ENCODE measurements around the gene DUSP15.

DUSP15 gene

DNA sequence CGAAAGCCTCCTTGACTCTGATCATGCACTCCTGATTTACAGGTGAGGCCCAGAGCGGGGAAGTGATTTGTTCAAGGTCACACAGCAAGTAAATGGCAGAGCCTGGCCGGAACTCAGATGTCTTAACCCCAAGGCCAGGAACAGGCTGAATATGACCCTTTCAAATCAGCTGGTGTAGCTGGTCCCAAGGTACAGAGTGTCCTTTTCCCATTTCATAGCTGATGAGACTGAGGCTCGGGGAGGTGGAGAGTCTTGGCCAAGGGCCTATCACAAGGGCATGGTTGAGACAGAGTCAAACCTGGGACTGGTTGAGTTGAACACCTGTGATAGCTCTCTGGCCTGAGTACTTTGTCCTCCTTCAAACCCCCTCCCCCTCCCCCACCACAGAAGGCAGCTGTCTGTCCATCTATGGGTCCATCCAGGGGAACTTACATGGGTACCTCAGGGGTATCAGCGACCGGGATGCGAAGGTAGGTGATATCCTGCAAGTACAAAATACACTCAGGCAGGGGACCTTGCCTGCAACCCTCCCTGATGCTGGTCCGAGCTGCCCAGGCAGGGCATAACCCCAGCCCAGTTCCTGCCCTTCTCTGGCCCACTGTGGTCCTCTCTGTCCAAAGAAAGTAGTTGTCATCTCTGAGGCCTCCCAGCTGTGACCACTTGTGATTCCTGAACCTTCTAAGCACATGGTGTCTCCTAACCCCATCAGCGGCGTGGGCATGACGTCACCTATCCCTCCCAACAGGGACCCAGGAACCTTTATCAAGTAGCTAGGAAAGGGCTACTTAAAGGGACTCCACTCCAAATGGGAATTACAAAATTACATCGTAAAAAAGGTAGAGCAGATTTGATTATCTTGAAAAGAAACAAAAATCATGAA is 5.6 kb downstream of the DUSP15 start:
- Histone ChIP-seq H3K9me3 (replicated peaks; ENCODE audit: low read length) (no peaks in the 10 kb centered on the region), H3K36me3 (ENCODE audit: insufficient read depth, low read length) (no peaks in the 10 kb centered on the region), H3K4me2 (ENCODE audit: low read length) (no peak overlapping the region), H3K27me3 (ENCODE audit: control insufficient read depth, insufficient read depth, low read length) (peaks cover 88% of the 10 kb centered on the region), H3K4me1 (ENCODE audit: control insufficient read depth, insufficient read depth, low read length) (peaks cover 5% of the 10 kb centered on the region), H3K4me3 (ENCODE audit: low read length) (no peak overlapping the region), H3K9ac (ENCODE audit: low read depth, low read length) (no peak overlapping the region)

DNA sequence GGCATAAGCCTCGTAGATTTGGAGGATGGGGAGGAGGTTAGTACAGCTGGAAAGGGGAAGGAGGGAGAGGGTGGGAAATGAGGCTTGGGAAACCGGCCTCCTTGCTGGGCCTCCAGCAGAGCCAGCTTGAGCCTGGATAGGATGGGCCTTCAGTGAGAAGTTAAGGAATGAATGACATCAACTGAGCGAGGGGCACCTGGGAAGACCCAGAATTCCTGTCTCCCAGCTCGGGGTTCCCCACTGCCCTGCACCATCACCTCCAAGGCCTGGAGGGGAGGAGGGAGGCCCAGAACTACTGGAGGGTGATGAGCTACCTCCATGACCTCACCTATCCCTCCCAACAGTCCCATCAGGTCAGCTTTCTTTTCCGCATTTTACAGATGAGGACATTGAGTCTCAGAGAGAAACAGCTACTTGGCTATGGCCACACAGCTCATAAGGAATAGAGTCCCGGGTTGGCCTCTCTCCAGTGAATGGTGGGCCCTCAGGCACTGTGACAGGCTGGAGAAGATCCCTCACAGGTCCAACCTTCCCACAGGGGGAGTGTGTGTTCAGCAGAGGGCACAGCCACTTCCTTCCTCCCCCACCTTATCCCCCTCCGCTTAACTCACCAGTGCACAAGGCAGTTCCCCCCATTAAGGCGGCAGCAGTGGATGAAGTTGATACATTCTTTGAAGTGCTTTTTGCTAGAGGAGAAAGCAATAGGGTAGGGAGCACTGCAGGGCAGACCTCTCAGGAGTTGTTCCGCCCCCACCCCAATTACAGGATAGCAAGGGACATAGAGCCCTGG is 6.8 kb downstream of the DUSP15 start:
- Histone ChIP-seq H3K36me3 (ENCODE audit: insufficient read depth, low read length) (no peaks in the 10 kb centered on the region), H3K27me3 (ENCODE audit: control insufficient read depth, insufficient read depth, low read length) (peaks cover 88% of the 10 kb centered on the region), H3K4me1 (ENCODE audit: control insufficient read depth, insufficient read depth, low read length) (peaks cover 5% of the 10 kb centered on the region), H3K4me3 (ENCODE audit: low read length) (no peak overlapping the region), H3K9me3 (replicated peaks; ENCODE audit: low read length) (no peaks in the 10 kb centered on the region), H3K9ac (ENCODE audit: low read depth, low read length) (no peak overlapping the region), H3K4me2 (ENCODE audit: low read length) (no peak overlapping the region)

DNA sequence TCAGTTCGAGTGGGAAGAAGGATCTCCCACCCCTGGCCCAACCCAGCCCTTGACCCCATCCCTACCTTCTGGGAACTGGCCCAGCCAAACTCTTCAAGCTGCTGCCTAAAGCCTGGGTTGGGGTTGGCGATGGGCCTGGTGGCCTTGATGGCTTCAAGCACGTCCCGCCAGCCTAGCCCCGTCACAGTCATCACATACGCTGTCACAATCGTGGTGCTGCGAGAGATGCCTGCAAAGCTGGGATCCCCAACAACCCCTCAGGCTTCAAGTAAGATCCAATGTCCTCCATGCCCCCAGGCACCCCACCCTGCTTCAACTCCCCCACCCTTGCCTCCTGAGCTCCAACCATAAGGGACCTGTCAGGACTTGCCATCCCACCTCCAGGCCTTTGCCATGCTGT is 7.8 kb downstream of the DUSP15 start:
- peaks cover 5% of the 10 kb centered on the region for H3K4me1 ChIP-seq (ENCODE audit: control insufficient read depth, insufficient read depth, low read length)
- no peaks in the 10 kb centered on the region for H3K36me3 ChIP-seq (ENCODE audit: insufficient read depth, low read length)
- H3K4me3 ChIP-seq (ENCODE audit: low read length), result no peak overlapping the region
- no peaks in the 10 kb centered on the region for H3K9me3 ChIP-seq (replicated peaks; ENCODE audit: low read length)
- peaks cover 92% of the 10 kb centered on the region for H3K27me3 ChIP-seq (ENCODE audit: control insufficient read depth, insufficient read depth, low read length)
- H3K9ac ChIP-seq (ENCODE audit: low read depth, low read length), result no peak overlapping the region
- H3K4me2 ChIP-seq (ENCODE audit: low read length), result no peak overlapping the region

DNA sequence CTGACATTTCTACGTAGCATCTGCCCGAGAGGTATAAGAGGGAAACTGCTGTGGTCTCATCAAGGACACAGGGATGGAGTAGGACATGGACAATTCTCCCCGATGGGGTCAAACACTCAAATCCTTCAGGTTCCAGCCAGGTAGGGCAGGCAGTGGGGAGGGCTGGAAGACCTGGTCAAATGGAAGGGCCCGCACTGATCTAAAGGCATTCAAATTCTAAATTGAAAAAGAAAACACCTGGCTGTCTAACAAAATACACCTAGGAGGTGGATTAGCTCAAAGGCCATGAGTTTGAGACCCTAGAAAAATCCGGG is 8.2 kb downstream of the DUSP15 start:
- Histone ChIP-seq H3K27me3 (ENCODE audit: control insufficient read depth, insufficient read depth, low read length) (peaks cover 96% of the 10 kb centered on the region), H3K9me3 (replicated peaks; ENCODE audit: low read length) (no peaks in the 10 kb centered on the region), H3K9ac (ENCODE audit: low read depth, low read length) (no peak overlapping the region), H3K36me3 (ENCODE audit: insufficient read depth, low read length) (no peaks in the 10 kb centered on the region), H3K4me3 (ENCODE audit: low read length) (no peak overlapping the region), H3K4me1 (ENCODE audit: control insufficient read depth, insufficient read depth, low read length) (peaks cover 5% of the 10 kb centered on the region), H3K4me2 (ENCODE audit: low read length) (no peak overlapping the region)

DNA sequence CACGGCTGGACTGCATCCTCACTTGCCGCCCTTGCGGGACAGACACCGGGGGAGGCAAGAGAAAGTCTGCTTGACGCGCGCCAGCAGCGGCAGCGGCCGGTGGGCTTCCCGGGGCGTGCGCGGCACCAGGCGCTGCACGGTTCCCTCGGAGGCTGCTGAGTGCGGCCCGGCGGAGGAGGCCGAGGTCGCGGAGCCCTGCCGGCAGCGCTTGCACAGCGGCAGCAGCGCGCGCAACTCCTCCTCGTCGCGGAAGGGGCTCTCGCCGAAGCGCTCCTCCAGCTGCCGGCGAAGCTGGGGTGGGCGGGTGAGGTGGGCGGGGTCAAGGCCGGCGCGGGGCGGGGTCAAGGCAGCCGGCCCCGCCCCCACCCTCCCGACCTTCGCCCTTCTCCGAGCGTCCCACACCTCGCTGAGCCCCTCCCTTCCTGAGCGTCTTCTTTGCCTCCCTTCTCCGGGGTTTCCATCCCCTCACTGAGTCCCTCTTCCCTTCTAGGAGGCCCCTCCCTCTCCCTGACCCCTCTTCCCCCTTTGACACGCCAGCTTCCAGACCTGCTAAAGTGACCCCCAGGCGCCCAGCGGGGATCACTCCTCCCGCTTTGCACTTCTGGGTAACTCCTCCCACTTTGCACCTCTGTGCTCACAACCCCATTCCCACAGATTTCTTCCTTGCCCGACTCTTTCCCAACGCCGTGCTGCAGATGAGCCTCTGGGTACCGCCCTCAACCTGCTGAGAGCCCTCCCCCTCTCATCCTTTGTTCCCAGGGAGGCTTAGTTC is 8.8 kb downstream of the DUSP15 start:
- H3K9me3 ChIP-seq (replicated peaks; ENCODE audit: low read length), result no peaks in the 10 kb centered on the region
- peak overlapping the region; percentile 62 for H3K4me3 ChIP-seq (ENCODE audit: low read length)
- H3K4me1 ChIP-seq (ENCODE audit: control insufficient read depth, insufficient read depth, low read length), result peaks cover 5% of the 10 kb centered on the region
- peaks cover 97% of the 10 kb centered on the region for H3K27me3 ChIP-seq (ENCODE audit: control insufficient read depth, insufficient read depth, low read length)
- no peaks in the 10 kb centered on the region for H3K36me3 ChIP-seq (ENCODE audit: insufficient read depth, low read length)
- peak overlapping the region; percentile 80 for H3K4me2 ChIP-seq (ENCODE audit: low read length)
- H3K9ac ChIP-seq (ENCODE audit: low read depth, low read length), result no peak overlapping the region

DNA sequence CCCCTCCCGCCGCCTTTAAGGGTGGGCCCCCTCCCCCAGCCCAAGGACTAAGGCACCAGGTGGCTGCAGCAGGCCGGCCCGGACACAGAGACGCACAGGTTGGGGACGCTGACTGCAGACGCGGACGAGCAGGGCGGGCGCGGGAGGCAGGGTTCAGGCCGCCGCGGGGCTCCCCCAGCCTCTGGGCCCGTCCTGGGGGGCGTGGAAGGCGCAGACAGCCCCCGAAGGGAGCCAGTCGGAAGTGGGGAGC is 9.3 kb downstream of the DUSP15 start:
- H3K36me3 ChIP-seq (ENCODE audit: insufficient read depth, low read length), result no peaks in the 10 kb centered on the region
- H3K4me3 ChIP-seq (ENCODE audit: low read length), result peak overlapping the region; percentile 62
- H3K9me3 ChIP-seq (replicated peaks; ENCODE audit: low read length), result no peaks in the 10 kb centered on the region
- H3K9ac ChIP-seq (ENCODE audit: low read depth, low read length), result no peak overlapping the region
- peak overlapping the region; percentile 80 for H3K4me2 ChIP-seq (ENCODE audit: low read length)
- H3K4me1 ChIP-seq (ENCODE audit: control insufficient read depth, insufficient read depth, low read length), result peaks cover 5% of the 10 kb centered on the region
- peaks cover 97% of the 10 kb centered on the region for H3K27me3 ChIP-seq (ENCODE audit: control insufficient read depth, insufficient read depth, low read length)

DNA sequence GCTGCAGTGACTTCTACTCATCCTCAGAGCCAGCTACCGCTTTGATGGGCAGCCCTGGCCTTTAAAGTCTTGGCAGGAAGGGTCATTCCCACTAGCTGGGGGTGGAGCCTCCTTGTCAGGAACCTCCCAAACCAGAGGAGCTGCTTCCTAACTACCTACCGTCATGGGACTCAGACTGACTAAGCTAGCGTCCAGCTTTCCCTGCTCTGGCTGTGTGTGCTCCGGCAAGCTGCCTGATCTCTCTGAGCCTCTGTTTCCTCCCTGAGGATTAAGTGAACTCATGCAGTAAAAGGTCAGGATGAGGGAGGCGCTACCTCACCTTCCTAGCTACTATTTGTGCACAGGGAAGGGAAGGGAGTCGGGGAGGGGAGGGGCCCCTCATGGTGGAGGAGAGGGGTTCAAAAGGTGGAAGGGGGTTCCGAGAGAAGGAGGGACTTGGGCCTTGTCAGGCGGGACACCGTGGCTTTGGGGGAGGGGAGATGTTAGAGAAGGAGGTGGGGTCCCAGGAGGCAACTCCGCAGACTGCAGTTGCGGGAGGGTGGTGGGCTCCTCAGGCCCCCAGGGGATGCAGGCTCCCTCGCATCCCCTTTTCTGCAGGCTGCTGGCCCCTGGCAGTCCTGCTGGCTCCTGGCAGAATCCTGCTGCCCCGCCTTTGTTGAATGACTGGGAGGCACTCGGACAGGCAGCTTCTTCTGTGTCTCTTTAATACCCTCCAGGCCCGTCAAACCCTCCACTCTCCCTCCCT is 9.8 kb downstream of the DUSP15 start:
- H3K4me3 ChIP-seq (ENCODE audit: low read length), result no peak overlapping the region
- H3K36me3 ChIP-seq (ENCODE audit: insufficient read depth, low read length), result no peaks in the 10 kb centered on the region
- peaks cover 5% of the 10 kb centered on the region for H3K4me1 ChIP-seq (ENCODE audit: control insufficient read depth, insufficient read depth, low read length)
- H3K9ac ChIP-seq (ENCODE audit: low read depth, low read length), result no peak overlapping the region
- peaks cover 95% of the 10 kb centered on the region for H3K27me3 ChIP-seq (ENCODE audit: control insufficient read depth, insufficient read depth, low read length)
- H3K4me2 ChIP-seq (ENCODE audit: low read length), result peak overlapping the region; percentile 80
- no peaks in the 10 kb centered on the region for H3K9me3 ChIP-seq (replicated peaks; ENCODE audit: low read length)

DNA sequence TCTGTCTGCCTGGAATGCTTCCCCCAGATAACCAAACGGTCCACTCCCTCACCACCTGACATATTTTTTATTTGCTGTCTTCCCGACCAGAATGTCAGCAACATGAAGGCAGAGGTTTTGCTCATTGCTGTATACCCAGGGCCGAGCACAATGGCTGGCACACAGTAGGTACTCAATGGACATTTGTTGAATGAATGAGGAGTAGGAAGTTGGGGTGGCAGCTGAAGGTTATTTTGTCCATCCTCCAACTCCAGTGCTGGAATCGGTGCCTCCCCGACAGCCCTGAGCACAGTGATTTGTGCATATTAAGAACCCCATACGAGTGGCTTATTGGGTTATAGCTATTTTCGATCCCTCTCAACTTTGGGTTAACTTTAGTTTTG is 10.3 kb downstream of the DUSP15 start:
- Histone ChIP-seq H3K9me3 (replicated peaks; ENCODE audit: low read length) (no peaks in the 10 kb centered on the region), H3K27me3 (ENCODE audit: control insufficient read depth, insufficient read depth, low read length) (peaks cover 95% of the 10 kb centered on the region), H3K4me2 (ENCODE audit: low read length) (no peak overlapping the region), H3K4me1 (ENCODE audit: control insufficient read depth, insufficient read depth, low read length) (peaks cover 5% of the 10 kb centered on the region), H3K36me3 (ENCODE audit: insufficient read depth, low read length) (no peaks in the 10 kb centered on the region), H3K9ac (ENCODE audit: low read depth, low read length) (no peak overlapping the region), H3K4me3 (ENCODE audit: low read length) (no peak overlapping the region)

DNA sequence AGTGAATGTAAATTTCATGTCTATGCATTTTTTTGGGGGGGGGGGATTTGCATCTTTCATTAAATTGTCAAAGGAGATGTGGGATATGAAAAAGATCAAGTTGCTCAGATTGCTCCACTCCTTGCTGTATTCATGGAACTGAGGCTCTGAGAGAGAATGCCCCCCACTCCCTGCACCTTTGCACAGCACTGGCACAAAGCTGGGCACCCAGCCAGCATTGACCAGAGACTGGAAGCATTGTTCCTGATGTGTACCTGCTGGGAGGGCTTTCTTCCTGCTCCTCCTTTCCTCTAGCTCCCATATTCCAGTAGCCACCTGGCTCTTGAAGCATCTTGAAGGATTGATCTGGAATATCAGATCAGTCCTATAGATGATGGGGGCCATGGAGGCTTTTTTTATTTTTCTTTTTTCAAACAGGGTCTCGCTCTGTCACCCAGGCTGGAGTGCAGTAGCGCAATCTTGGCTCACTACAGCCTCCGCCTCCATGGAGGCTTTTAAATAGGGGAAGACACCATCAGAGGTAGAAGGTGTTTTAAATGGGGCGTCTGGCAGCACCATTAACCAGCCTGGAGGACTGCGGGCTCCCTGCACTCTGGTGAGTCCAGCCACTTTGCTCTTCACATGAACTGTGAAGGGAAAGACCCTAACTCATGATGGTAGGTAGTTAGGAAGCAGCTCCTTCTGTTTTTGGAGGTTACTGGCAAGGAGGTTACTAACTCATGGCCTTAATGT is 10.9 kb downstream of the DUSP15 start:
- H3K4me1 ChIP-seq (ENCODE audit: control insufficient read depth, insufficient read depth, low read length), result peaks cover 5% of the 10 kb centered on the region
- no peak overlapping the region for H3K9ac ChIP-seq (ENCODE audit: low read depth, low read length)
- H3K27me3 ChIP-seq (ENCODE audit: control insufficient read depth, insufficient read depth, low read length), result peaks cover 95% of the 10 kb centered on the region
- H3K4me3 ChIP-seq (ENCODE audit: low read length), result no peak overlapping the region
- no peaks in the 10 kb centered on the region for H3K36me3 ChIP-seq (ENCODE audit: insufficient read depth, low read length)
- H3K9me3 ChIP-seq (replicated peaks; ENCODE audit: low read length), result no peaks in the 10 kb centered on the region
- no peak overlapping the region for H3K4me2 ChIP-seq (ENCODE audit: low read length)

DNA sequence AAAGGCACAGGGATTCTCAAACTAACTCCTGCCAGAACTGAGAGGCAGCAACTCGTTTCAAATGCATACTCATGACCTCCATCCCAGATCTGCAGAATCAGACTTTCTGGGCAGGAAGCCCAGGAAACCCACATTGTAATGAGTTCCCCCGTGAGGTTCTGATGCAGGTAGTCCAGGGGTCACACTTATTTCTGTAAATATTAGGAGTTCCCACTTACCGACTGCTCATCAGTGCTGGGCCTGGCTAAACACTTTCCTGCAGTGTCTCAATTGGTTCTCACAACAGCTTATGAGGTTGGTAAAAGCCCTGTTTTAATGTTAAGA is 11.6 kb downstream of the DUSP15 start:
- Histone ChIP-seq H3K4me3 (ENCODE audit: low read length) (no peak overlapping the region), H3K9ac (ENCODE audit: low read depth, low read length) (no peak overlapping the region), H3K27me3 (ENCODE audit: control insufficient read depth, insufficient read depth, low read length) (peaks cover 95% of the 10 kb centered on the region), H3K4me2 (ENCODE audit: low read length) (no peak overlapping the region), H3K4me1 (ENCODE audit: control insufficient read depth, insufficient read depth, low read length) (peaks cover 5% of the 10 kb centered on the region), H3K9me3 (replicated peaks; ENCODE audit: low read length) (no peaks in the 10 kb centered on the region), H3K36me3 (ENCODE audit: insufficient read depth, low read length) (no peaks in the 10 kb centered on the region)

Data from skeletal muscle satellite cell (primary cell).